ENCODE results near the gene MAT1A. TPM values are rescaled to one million over a fixed set of nuclear protein-coding genes. Genes with fewer than 3 reads are reported as not detected.

Gene MAT1A
- total and polyA plus RNA-seq, 2 of the 13 experiments (the other 11 are each of a cell fraction or from before 2014, with no cell fraction given) = 57.1 to 76.9 TPM

- no peak for TF ChIP-seq ZFP37 (CRISPR knock-in tag; IDR thresholded peaks at IDR 0.05; ENCODE audit: borderline replicate concordance)
- peak; percentile 99 for TF ChIP-seq NFE2L2 (IDR thresholded peaks at IDR 0.05; ENCODE audit: low read length)
- no peak for TF ChIP-seq ZSCAN20 (CRISPR knock-in tag; IDR thresholded peaks at IDR 0.05; ENCODE audit: borderline replicate concordance)
- TF ChIP-seq RFX5 (IDR thresholded peaks at IDR 0.05; ENCODE audit: low read depth, low read length) = no peak; the same call in 1 of the 2 replicates
- no peak for TF ChIP-seq KLF6 (CRISPR knock-in tag; IDR thresholded peaks at IDR 0.05)
- no peak for TF ChIP-seq ZNF136 (CRISPR knock-in tag; IDR thresholded peaks at IDR 0.05; ENCODE audit: low read depth)
- no peak for TF ChIP-seq RFXANK (CRISPR knock-in tag; IDR thresholded peaks at IDR 0.05)
- peak; percentile 30; the same call in 1 of the 2 replicates for TF ChIP-seq ZNF224 (CRISPR knock-in tag; IDR thresholded peaks at IDR 0.05)
- no peak for TF ChIP-seq ETS1 (CRISPR knock-in tag; IDR thresholded peaks at IDR 0.05)
- TF ChIP-seq ZBTB33 (CRISPR knock-in tag; IDR thresholded peaks at IDR 0.05) = no peak
- TF ChIP-seq ZNF510 (CRISPR knock-in tag; IDR thresholded peaks at IDR 0.05; ENCODE audit: low read depth) = 0 out of 2 replicates have a peak, but pooled peaks have one; percentile 13
- TF ChIP-seq ZNF496 (CRISPR knock-in tag; IDR thresholded peaks at IDR 0.05; ENCODE audit: insufficient replicate concordance) = no peak
- peak; percentile 93 for TF ChIP-seq HNF4G (IDR thresholded peaks at IDR 0.05; ENCODE audit: borderline replicate concordance, low read depth, low read length)
- TF ChIP-seq HNF4G (CRISPR knock-in tag; IDR thresholded peaks at IDR 0.05; ENCODE audit: borderline replicate concordance, low read depth) = peak; percentile 85
- no peak for TF ChIP-seq SUZ12 (IDR thresholded peaks at IDR 0.05; ENCODE audit: low read depth, low read length)
- no peak for TF ChIP-seq GLI4 (CRISPR knock-in tag; IDR thresholded peaks at IDR 0.05; ENCODE audit: borderline replicate concordance)
- peak; percentile 57; the same call in 1 of the 2 replicates for TF ChIP-seq ZBTB25 (CRISPR knock-in tag; IDR thresholded peaks at IDR 0.05)
- TF ChIP-seq HIVEP1 (CRISPR knock-in tag; IDR thresholded peaks at IDR 0.05) = no peak
- TF ChIP-seq ZNF335 (CRISPR knock-in tag; IDR thresholded peaks at IDR 0.05) = no peak; the same call in 1 of the 2 replicates
- peak in 1 of 2 experiments; percentile 68; a peak in 1 of 4 replicates for TF ChIP-seq ATF4 (CRISPR knock-in tag; IDR thresholded peaks at IDR 0.05)
- no peak for TF ChIP-seq MYPOP (CRISPR knock-in tag; IDR thresholded peaks at IDR 0.05)
- TF ChIP-seq KLF13 (CRISPR knock-in tag; IDR thresholded peaks at IDR 0.05) = no peak
- TF ChIP-seq MAFK (conservative IDR thresholded peaks at IDR 0.05 in 1 of 2, IDR thresholded peaks at IDR 0.05 in 1 of 2; ENCODE audit: low read length in 2 of 2) = peak; percentile 84 to 95
- no peak for TF ChIP-seq HOXA5 (CRISPR knock-in tag; IDR thresholded peaks at IDR 0.05)
- TF ChIP-seq PPARG (CRISPR knock-in tag; conservative IDR thresholded peaks at IDR 0.05) = peak; percentile 90
Measured at GRCh38 chr10:80272793-80273522, 16.5 kb downstream of the MAT1A start (continued).

All from HepG2 (cell line).